GM19193 (cell line): ENCODE results near the gene FAH.

Source experiments
- POLR2A ChIP-seq: IDR thresholded peaks from 4 replicates; pipeline ENCODE4 v1.6.1; 2011; ENCODE audit not compliant: insufficient read depth, insufficient read length; ENCODE audit errors: extremely low read depth

FAH gene

DNA sequence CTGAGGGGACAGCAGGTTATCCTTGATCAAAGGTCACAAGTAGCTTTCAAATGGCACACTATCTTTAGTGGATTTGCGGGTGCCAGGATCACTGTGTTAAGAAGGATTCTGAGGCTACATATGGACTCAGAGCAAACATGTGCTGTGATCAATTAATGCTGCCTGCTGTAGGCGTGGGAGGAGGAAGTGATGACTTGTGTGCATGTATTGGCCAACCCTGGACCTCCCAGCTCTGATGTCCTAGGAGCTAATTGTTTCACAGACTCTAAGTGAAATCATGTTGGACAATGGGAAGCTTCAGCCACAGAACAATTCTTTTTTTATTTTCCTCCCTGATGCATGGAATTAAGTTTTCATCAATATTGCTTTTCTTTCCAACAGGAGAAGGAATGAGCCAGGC, 24.4 kb downstream of the FAH start:
- TF ChIP-seq POLR2A: no peak

DNA sequence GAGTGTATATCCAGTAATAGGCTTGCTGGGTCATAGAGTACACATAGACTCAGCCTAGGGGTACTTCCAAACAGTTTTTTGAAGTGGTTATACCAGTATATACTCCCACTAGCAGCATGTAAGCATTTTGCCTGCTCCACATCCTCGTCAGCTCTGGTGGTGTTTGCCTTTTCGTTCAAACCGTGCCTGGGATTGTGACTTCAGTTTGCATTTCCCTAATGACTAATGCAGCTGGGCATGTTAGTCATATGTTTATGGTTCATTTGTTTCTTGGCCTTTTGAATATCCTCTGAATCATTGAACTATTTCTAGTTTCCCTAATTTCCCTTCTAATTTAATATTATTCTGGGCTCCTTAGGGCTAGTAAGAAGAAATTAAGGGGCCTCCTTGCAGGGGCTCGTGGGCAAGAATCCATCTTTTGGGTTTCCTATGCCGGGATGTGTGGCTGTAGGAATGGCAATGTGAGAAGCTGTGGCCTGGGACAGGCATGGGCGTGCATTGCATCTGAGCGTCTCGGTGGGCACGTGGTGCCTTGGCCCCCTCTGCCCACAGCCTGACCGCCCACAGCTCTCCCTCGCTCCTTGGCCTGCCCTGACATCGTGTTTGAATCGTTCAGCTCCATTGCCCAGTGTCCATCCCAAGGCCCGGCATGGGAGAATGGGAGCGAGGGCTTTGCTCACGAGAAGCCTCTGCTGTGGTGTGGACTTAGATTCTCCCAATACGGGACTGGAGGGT, 26.4 kb downstream of the FAH start:
- no peak for TF ChIP-seq POLR2A

DNA sequence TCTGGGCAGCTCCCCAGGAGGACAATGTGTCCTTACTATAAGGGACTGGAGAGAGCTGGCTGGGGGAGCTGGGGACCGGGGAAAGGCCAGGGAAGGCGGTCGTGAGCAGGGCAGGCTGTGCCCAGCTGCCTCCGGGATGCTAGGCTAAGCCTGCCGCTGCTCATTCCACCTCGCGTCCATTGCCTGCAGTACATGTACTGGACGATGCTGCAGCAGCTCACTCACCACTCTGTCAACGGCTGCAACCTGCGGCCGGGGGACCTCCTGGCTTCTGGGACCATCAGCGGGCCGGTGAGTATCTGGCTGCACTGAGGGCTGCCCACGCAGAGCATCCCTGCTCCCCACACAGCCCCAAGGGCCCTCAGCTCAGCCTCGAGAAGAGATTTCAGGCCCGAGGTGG, 27.1 kb downstream of the FAH start:
- no peak for TF ChIP-seq POLR2A

DNA sequence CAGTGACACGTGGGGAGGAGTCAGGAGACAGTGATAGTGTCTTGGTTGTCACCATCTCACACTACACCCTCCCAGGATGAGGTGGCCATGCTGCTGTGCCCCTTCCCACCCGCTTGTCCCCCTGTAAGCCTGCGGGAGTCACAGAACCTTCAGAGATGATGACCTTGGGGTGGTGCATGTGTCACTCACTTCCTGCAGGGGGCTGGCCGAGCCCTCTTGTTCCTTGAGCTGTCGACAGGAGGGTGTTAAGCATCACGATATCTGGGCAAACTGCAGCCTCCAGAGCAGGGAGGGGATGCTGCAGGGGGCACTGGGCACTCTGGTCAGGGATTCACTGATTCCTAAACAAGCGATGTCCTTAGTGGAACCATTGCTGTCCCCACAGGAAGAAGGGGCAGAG, 27.7 kb downstream of the FAH start:
- no peak for TF ChIP-seq POLR2A

DNA sequence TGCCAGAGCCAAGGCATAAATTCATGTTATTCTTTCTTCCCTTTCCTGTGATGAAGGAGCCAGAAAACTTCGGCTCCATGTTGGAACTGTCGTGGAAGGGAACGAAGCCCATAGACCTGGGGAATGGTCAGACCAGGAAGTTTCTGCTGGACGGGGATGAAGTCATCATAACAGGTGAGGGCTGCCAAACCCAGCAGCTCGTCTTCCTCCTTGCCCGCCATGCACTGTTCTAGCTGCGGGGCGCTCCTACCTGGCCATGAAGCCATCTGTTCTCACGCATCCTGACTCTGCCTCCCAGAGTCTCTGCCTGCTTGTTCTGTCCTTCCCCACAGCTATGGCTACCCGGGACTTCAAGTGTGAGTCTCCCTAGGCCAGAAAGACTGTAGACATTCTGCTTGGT, 28.2 kb downstream of the FAH start:
- TF ChIP-seq POLR2A: no peak

DNA sequence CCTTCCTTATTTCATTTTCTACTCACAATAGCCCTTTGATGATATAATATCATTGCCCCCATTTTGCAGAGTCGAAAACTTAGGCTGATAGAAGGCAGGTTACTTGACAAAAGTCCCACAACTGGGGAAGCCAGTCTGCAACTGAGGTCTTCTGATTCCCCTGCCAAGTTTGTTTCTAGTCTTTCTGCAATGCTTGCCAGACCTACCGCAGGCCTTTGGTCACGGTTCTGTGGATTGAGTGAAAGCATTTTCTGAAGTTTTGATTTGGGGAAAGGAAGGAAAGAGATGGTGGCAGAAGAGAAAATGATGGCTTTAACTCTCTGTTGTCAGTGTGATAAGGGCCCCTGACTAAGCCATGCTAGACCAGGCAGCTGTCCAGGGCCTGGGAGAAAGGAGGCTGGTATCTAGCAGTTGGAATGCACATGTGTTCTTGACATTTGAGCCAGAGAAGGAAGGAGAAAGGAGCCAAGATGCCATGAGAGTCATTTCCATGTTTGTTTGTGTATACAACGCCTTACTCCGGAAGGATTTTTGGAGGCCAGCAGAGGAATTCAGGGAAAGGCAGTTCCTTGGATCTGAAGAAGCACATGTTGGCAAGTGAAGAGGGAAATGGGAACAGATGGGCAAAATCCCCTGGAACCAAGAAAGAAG, 29.9 kb downstream of the FAH start:
- TF ChIP-seq POLR2A: no peak

DNA sequence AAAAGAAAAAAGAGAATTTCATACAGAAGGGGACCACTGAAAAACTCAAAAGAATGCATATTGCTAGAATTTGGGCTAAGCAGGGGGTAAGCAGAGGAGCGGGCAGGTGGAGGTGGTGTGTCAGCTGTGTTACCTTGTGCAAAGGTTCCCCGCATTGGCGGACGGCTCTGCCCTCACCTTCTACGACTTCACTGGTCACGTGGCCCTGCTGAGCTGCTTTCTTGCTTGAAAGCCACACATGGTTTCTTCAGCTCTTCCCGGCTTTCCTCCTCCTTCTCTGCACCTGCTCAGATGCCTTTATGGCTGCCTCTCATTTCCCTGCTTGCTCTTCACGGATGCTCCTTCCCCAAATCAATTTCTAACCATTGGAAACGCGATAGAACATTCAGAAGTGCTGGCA, 30.5 kb downstream of the FAH start:
- no peak for TF ChIP-seq POLR2A

DNA sequence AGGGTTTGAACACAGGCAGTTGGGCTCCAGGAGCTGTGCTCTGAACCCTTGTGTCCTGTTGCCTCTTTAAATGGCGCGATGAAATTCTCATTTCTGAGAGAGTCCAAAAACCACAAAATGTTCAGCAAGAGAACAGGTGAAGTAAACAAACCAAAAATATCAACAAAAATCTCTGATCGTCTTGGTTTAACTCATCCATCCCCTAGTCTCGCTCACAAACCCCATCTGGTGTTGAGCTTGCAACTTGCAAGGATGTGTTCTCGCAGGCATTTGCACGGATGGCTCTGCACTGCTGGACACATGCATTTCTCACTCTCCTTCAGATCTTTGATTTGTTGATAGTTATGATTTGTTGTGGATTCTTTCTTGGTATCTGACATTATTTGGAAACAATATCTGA, 31.1 kb downstream of the FAH start:
- TF ChIP-seq POLR2A: no peak

DNA sequence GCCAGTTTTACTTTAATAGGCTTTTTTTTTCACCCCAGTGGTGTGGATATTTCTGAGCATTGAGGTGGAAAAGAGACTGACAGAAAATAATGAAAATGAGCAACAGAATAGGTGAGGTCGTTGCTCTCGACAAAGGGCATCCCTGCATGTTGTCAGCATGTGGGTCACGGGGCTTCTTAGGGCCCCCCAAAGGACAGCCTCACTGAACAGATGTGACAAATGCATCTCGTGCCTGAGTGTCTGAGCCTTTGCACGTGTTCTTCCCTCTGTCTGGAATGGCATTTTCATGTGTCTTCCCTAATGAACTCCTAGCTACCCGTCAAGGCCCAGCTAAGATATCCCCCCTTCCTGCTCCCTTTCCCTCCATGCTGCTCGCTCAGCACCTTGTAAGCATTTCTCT, 31.8 kb downstream of the FAH start:
- TF ChIP-seq POLR2A: no peak

DNA sequence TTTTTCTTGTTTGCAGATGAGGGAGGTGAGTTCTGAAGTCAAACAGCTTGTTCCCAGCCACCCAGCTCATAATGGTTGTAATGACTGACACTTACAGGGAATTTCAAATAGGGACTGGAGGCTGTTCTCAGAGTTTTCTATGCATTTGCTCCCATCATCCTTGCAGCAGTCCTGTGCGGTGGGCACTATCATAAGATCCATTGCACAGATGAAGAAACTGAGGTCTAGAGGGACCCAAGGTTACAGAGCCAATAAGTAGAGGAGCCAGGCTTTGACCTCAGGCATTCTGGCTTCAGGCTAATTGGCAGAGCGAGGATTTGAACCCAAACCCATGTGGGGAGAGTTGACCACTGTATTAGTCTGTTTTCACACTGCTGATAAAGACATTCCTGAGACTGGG, 32.4 kb downstream of the FAH start:
- no peak for TF ChIP-seq POLR2A

DNA sequence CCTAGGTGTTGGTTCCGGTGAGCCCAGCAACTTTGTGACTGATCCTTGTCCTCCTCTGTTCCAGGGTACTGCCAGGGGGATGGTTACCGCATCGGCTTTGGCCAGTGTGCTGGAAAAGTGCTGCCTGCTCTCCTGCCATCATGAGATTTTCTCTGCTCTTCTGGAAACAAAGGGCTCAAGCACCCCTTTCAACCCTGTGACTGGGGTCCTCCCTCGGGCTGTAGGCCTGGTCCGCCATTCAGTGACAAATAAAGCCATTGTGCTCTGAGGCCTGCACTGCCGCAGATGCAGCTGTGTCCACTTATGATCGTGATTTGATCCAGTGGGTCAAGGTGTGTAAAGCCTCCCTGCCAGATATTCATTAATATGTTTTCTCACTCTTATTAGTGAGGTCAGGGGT, 33.3 kb downstream of the FAH start:
- TF ChIP-seq POLR2A: no peak

DNA sequence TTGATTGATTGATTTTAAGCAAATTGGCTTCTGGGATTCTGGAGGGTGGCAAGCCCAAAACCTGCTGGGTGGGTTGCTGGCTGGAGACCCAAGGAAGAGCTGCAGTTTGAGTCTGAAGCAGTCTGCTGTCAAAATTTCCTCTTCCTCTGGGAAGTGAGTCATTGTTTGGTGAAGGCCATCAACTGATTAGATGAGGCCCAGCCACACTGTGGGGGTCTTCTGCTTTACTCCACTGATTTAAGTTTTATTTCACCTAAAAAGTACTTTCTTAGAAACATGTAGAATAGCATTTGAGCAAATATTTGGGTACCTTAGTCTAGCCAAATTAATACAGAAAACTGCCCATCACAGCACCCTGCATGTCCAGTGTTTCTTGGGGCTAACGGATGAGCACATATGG, 33.8 kb downstream of the FAH start:
- no peak for TF ChIP-seq POLR2A

DNA sequence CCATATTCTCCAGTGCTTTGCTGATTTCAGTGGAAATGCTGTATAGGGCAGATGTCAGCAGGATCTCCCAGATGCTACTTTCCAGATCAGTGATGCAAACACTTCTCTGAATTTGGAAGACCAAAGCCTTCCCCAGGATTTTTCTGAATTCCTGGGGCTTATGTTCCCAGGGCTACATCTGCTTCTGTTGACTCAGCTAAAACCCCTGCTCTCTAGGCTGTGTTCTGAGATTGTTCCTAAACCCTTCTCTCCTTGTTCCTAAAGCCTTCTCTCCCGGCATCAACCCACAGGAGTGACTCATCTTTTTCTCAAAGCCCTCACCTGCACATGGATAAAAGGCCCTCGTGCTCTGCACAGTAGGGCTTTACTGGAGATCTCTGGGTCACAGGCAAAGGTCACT, 35.5 kb downstream of the FAH start:
- no peak for TF ChIP-seq POLR2A

DNA sequence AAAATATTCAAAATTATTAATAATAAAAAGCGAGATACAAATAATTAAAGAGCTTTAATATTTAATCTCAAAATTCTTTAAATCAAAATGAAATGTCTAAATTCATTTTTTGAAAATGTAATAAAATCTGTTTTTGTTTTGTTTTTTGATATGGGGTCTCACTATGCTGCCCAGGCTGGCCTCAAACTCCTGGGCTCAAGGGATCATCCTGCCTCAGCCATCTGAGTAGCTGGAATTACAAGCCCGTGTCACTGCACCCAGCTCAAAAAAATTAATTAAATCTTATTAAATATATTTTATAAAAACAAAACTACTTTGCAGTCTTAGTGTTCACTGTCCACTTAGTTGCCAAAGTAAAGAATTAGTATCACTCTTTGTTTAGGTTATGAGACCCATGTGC, 38.4 kb downstream of the FAH start:
- no peak for TF ChIP-seq POLR2A

DNA sequence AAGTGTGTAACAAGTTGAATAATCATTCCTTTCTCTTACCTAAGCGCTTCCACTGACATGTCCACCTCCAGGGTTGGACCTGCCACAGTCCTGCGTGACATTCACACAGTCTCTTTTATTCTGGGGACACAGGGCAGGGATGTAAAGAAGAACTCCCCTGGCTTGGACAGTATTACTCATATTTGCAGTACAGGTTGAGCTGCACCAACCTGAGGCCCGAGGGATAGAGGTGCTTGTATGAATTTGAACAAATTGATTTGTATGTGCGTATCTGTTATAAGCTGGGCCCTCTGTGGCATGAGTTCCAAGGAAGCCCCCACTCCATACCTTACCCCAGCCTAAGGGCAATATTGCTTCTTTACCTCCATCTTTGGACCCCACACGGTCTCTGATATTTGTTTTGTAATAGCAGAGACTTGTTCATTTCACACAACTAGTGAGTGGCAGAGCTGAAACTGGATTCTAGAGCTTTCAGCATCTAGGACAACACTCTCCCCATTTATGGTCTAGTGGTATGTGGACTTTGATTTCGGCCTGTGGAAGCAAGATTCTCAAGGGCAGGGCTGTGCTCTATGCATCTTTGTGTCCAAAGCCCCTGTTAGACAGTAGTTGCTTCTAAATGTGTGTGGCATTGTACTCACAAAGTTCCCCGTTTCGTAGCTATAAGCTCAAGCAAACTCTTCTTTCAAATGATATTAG, 39.2 kb downstream of the FAH start:
- no peak for TF ChIP-seq POLR2A

DNA sequence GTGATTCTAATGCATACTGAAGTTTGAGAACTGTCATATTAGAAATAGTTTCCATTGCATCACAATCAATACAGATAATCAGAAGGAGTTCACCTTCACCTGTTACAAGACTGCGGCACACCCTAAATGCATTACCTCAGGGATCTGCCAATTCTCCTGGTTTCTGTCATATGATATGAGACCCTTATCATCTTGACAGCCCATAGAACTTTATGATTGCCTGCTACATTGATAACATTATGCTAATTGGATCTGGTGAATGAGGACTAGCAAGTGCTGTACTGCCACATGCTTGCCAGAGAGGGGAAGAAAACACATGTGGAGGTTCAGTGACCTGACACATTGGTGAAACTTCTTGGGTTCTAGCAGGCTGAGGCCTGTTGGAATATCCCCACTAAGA, 41.4 kb downstream of the FAH start:
- TF ChIP-seq POLR2A: no peak
